Measurements from ENCODE around the gene S100A4.

DNA sequence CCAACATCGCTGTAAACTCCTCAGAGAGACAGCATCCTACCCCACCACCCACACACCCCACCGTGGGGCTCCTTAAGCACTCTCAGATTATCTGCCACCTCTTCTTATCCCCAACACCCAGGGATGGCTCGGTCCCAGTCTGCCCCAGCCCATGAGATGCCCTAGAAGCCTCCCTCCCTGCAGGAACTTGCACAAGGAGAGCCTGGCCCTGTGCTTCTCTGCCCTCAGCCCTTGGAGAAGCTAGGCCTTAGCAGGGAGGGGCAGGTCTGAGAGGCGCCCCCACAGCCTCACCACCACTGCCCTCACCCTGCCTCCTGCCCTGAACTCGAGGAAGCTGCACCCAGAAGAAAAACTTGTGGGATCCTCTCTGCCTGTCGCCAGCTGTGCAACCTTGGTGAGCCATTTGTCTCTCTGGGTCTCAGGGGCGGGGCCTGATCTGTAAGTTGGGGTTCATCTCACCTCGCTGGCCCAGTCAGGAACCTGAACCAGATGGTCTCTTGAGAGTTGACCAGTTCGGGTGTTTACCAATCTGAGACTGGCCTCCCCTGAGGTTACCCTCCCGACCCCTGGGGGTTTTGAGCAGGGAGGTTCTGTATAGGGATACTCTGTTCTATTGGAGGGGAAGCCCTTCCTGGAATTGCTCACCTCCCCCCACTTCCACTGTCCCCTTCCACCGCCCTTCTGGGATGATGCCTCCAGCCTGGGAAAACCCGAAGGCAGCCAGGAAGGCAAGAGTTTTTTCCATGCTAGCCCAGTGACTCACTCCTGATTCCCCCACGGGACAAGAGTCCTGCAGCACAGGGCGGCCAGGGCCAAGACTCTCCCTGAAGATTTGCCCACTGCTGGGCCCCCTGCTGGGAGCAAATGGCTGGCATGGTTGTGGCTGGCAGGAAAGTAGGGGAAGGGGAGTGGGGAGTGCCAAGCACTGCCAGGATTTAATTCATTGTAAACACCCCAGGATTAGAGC, 3.4 kb upstream of the S100A4 start, which contains the start of gene S100A3:
- TF ChIP-seq, protein P1, sequence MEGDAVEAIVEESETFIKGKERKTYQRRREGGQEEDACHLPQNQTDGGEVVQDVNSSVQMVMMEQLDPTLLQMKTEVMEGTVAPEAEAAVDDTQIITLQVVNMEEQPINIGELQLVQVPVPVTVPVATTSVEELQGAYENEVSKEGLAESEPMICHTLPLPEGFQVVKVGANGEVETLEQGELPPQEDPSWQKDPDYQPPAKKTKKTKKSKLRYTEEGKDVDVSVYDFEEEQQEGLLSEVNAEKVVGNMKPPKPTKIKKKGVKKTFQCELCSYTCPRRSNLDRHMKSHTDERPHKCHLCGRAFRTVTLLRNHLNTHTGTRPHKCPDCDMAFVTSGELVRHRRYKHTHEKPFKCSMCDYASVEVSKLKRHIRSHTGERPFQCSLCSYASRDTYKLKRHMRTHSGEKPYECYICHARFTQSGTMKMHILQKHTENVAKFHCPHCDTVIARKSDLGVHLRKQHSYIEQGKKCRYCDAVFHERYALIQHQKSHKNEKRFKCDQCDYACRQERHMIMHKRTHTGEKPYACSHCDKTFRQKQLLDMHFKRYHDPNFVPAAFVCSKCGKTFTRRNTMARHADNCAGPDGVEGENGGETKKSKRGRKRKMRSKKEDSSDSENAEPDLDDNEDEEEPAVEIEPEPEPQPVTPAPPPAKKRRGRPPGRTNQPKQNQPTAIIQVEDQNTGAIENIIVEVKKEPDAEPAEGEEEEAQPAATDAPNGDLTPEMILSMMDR (IDR thresholded peaks at IDR 0.05) = no peak
- TF ChIP-seq POLR2A (IDR thresholded peaks at IDR 0.05) = no peak

Measured in testis (tissue), 2 donors.